Type B pancreatic cell (in vitro differentiated cells): ENCODE results near the gene MYZAP. TPM values are rescaled to one million over a fixed set of nuclear protein-coding genes. Genes with fewer than 3 reads are reported as not detected.

Experiments used
- DNase-seq: peaks from one replicate; pipeline ENCODE4 v3.0.0; 2021; ENCODE audit warnings: mixed read lengths; ENCODE audit not compliant: unreplicated experiment; ENCODE audit errors: extremely low spot score
- H3K27ac Mint-ChIP-seq: 2 replicates; pipeline ENCODE4 v1.8.0; 2021; ENCODE audit warnings: mild to moderate bottlenecking, mixed read lengths
- H3K27me3 Mint-ChIP-seq: 2 replicates; pipeline ENCODE4 v1.8.0; 2021; ENCODE audit warnings: mixed read lengths
- H3K36me3 Mint-ChIP-seq: 2 replicates; pipeline ENCODE4 v1.8.0; 2021; ENCODE audit warnings: mixed read lengths
- H3K4me1 Mint-ChIP-seq: one replicate; pipeline ENCODE4 v1.8.0; 2021; ENCODE audit warnings: mixed read lengths; ENCODE audit not compliant: unreplicated experiment
- H3K4me3 Mint-ChIP-seq: 2 replicates; pipeline ENCODE4 v1.8.0; 2021; ENCODE audit warnings: mild to moderate bottlenecking, mixed read lengths
- H3K9me3 Mint-ChIP-seq: 2 replicates; pipeline ENCODE4 v1.8.0; 2021; ENCODE audit warnings: mixed read lengths
- CTCF ChIP-seq: fragments of 200-600 bp; sonication (generic); conservative IDR thresholded peaks from 2 replicates; pipeline ENCODE4 v1.5.0; 2021; ENCODE audit warnings: antibody characterized with exemption, mild to moderate bottlenecking
- total RNA-seq: library from RNA; stranded (reverse); gene quantifications from 2 replicates; pipeline ENCODE4 v1.2.1, GENCODE V29; 2021; ENCODE audit warnings: low replicate concordance

The MYZAP gene
- total RNA-seq, 1 donor from 2014 or later: 5.7 TPM

GRCh38 chr15:57651445-57651844, 59.7 kb downstream of the MYZAP start:
- Mint-ChIP-seq H3K4me1 (peaks cover 17% of the 10 kb centered on the region), H3K4me3 (no peak overlapping the region), H3K27ac (no peak overlapping the region), H3K9me3 (no peaks in the 10 kb centered on the region), H3K36me3 (no peaks in the 10 kb centered on the region), H3K27me3 (no peaks in the 10 kb centered on the region)
- no peak for DNase-seq
- no peak for TF ChIP-seq CTCF

DNA sequence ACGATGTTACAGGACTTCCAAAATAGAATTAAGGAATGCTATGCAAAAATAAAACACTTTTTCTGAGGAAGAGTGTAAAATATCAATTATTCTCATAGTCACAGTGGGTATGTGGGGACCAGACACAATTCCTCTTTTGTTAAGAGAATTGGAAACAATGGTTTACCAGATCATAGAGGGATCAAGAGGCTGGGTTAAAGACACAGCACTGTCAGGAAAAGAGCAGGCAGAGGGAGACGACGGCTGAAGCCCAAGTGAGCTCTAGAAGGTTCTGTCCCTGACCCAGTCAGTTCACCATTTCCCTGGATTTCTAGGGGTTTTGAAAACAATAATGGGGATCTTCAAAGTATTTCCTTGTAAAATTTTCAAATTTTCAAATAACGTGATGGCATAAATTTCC, 60.8 kb downstream of the MYZAP start:
- Mint-ChIP-seq H3K36me3 (no peaks in the 10 kb centered on the region), H3K4me1 (peaks cover 16% of the 10 kb centered on the region), H3K4me3 (no peak overlapping the region), H3K27me3 (no peaks in the 10 kb centered on the region), H3K27ac (no peak overlapping the region), H3K9me3 (no peaks in the 10 kb centered on the region)
- no peak for TF ChIP-seq CTCF
- DNase-seq: no peak

DNA sequence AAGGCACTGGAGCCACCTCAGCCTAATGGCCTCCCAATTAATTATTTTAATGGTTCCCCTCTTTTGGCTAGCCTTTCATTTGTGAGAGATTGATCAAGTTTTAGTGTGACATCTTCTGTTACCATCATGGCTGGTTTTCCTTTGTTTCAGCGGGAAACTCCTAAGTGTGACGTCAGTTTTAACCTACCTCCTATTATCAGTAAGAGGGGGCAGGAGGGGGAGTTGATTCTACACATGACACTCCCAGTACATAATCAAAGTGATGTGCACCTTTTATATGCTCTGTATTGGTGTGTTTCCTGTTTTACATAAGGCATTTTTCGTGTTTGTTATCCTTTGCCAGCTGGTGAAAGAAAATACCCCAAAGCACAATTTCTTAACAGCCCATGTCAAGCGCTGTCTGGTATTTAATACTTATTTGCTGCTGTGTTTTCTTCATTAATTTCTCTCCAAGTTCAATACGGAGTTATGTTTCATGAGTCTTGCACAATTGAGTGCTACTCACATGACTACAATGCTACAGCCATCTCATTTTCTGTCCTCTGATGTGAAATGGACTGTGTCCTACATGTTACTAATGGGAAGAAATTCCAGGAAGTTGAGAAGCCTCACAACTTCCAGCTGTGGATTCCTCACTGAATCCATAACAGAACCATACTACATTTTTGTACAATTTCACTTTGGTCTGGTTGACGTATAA, 62.6 kb downstream of the MYZAP start:
- Mint-ChIP-seq H3K27me3 (no peaks in the 10 kb centered on the region), H3K9me3 (no peaks in the 10 kb centered on the region), H3K4me1 (peaks cover 12% of the 10 kb centered on the region), H3K36me3 (no peaks in the 10 kb centered on the region), H3K27ac (no peak overlapping the region), H3K4me3 (no peak overlapping the region)
- no peak for DNase-seq
- TF ChIP-seq CTCF: no peak

DNA sequence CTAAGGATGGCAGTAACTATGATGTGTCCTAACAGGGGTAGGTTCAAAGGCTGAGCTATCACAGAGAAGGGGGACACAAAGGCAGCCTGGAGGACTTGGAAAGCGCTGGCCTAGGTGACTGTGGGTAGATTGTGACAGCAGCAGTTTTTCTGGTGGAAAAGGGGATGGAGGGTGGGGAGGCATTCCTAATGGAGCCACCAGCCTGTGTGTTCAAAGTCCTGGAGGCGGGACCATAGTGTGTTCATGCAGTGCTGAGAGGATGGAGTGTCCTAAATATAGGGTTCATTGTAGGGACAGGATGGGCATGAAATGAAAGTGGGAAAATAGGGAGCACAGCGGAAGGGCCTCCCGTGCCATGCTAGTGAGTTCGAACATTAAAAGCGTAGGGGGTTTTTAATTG, 63.3 kb downstream of the MYZAP start:
- Mint-ChIP-seq H3K27ac (no peak overlapping the region), H3K36me3 (no peaks in the 10 kb centered on the region), H3K27me3 (no peaks in the 10 kb centered on the region), H3K9me3 (no peaks in the 10 kb centered on the region), H3K4me3 (no peak overlapping the region), H3K4me1 (peaks cover 12% of the 10 kb centered on the region)
- no peak for TF ChIP-seq CTCF
- no peak for DNase-seq

- H3K4me3 Mint-ChIP-seq: no peak overlapping the region
- H3K36me3 Mint-ChIP-seq: no peaks in the 10 kb centered on the region
- H3K27me3 Mint-ChIP-seq: no peaks in the 10 kb centered on the region
- no peak for DNase-seq
- H3K27ac Mint-ChIP-seq: no peak overlapping the region
- peaks cover 12% of the 10 kb centered on the region for H3K4me1 Mint-ChIP-seq
- H3K9me3 Mint-ChIP-seq: no peaks in the 10 kb centered on the region
- no peak for TF ChIP-seq CTCF
These were observed 64.1 kb downstream of the MYZAP start for GRCh38 chr15:57655809-57656208.
